Astrocyte (in vitro differentiated cells and primary cell): Measurements from ENCODE around the gene HLF. TPM values are rescaled to one million over a fixed set of nuclear protein-coding genes. Genes with fewer than 3 reads are reported as not detected.

Experiments used
- DNase-seq: peaks from one replicate; pipeline ENCODE4 v3.0.0-alpha.2; 2010; ENCODE audit warnings: low read depth
- FAIRE-seq: peaks from 2 replicates; lab custom pipeline; 2011; peaks lifted over from hg19 to GRCh38; lab: Jason Lieb, UNC
- H2AFZ ChIP-seq: 2 replicates; pipeline ENCODE4 v1.6.0; 2012; ENCODE audit warnings: low read depth, low read length, inconsistent platforms
- H3K27ac ChIP-seq: 2 replicates; pipeline ENCODE4 v1.5.1; 2011; ENCODE audit warnings: low read depth, low read length, inconsistent platforms
- H3K27me3 ChIP-seq: 2 replicates; pipeline ENCODE4 v1.6.0; 2011; ENCODE audit warnings: low read length, inconsistent platforms; ENCODE audit not compliant: insufficient read depth
- H3K36me3 ChIP-seq: 2 replicates; pipeline ENCODE4 v1.5.1; 2011; ENCODE audit warnings: low read length, inconsistent platforms; ENCODE audit not compliant: insufficient read depth
- H3K4me1 ChIP-seq: 2 replicates; pipeline ENCODE4 v1.5.1; 2011; ENCODE audit warnings: low read length, inconsistent platforms; ENCODE audit not compliant: insufficient read depth
- H3K4me2 ChIP-seq: 2 replicates; pipeline ENCODE4 v1.6.0; 2012; ENCODE audit warnings: low read length, inconsistent platforms
- H3K4me3 ChIP-seq: 2 replicates; pipeline ENCODE4 v1.5.1; 2011; ENCODE audit warnings: low read depth, mild to moderate bottlenecking, low read length, inconsistent platforms; ENCODE audit not compliant: insufficient read depth
- H3K79me2 ChIP-seq: 2 replicates; pipeline ENCODE4 v1.6.0; 2012; ENCODE audit warnings: mild to moderate bottlenecking, low read length, inconsistent platforms; ENCODE audit not compliant: insufficient read depth
- H3K9ac ChIP-seq: 2 replicates; pipeline ENCODE4 v1.6.0; 2012; ENCODE audit warnings: mild to moderate bottlenecking, low read length, inconsistent platforms
- H3K9me3 ChIP-seq: 2 replicates; pipeline ENCODE4 v1.5.1; 2012; ENCODE audit warnings: low read depth, mild to moderate bottlenecking, low read length, inconsistent platforms; ENCODE audit not compliant: insufficient read depth
- H4K20me1 ChIP-seq: 2 replicates; pipeline ENCODE4 v1.6.0; 2012; ENCODE audit warnings: low read length, inconsistent platforms; ENCODE audit not compliant: insufficient read depth
- H3K27ac Mint-ChIP-seq: one replicate; pipeline ENCODE4 v1.8.0; 2021; ENCODE audit warnings: mild to moderate bottlenecking, mixed read lengths; ENCODE audit not compliant: unreplicated experiment
- H3K27me3 Mint-ChIP-seq: one replicate; pipeline ENCODE4 v1.8.0; 2021; ENCODE audit warnings: low read depth, mixed read lengths; ENCODE audit not compliant: unreplicated experiment
- H3K36me3 Mint-ChIP-seq: one replicate; pipeline ENCODE4 v1.8.0; 2021; ENCODE audit warnings: low read depth, mixed read lengths; ENCODE audit not compliant: unreplicated experiment
- H3K4me1 Mint-ChIP-seq: one replicate; pipeline ENCODE4 v1.8.0; 2021; ENCODE audit warnings: low read depth, mixed read lengths; ENCODE audit not compliant: unreplicated experiment
- H3K4me3 Mint-ChIP-seq: one replicate; pipeline ENCODE4 v1.8.0; 2021; ENCODE audit warnings: mild to moderate bottlenecking, moderate library complexity, mixed read lengths; ENCODE audit not compliant: unreplicated experiment
- H3K9me3 Mint-ChIP-seq: one replicate; pipeline ENCODE4 v1.8.0; 2021; ENCODE audit warnings: mild to moderate bottlenecking, mixed read lengths; ENCODE audit not compliant: unreplicated experiment
- EZH2 ChIP-seq: IDR thresholded peaks from 2 replicates; pipeline ENCODE4 v1.6.1; 2012; ENCODE audit warnings: mild to moderate bottlenecking, low read length, inconsistent platforms; ENCODE audit not compliant: insufficient read depth
- total RNA-seq: library from RNA; stranded (reverse); gene quantifications from 2 replicates; pipeline ENCODE4 v1.2.1, GENCODE V29; 2021
- TF ChIP-seq, protein P1 (sequence below): IDR thresholded peaks from 2 replicates; pipeline ENCODE4 v1.5.1; 2011; ENCODE audit warnings: low read depth, mild to moderate bottlenecking, inconsistent platforms, low read length, moderate library complexity; ENCODE audit not compliant: insufficient read depth

Gene HLF
- total RNA-seq, 1 donor from 2014 or later: not detected

DNA sequence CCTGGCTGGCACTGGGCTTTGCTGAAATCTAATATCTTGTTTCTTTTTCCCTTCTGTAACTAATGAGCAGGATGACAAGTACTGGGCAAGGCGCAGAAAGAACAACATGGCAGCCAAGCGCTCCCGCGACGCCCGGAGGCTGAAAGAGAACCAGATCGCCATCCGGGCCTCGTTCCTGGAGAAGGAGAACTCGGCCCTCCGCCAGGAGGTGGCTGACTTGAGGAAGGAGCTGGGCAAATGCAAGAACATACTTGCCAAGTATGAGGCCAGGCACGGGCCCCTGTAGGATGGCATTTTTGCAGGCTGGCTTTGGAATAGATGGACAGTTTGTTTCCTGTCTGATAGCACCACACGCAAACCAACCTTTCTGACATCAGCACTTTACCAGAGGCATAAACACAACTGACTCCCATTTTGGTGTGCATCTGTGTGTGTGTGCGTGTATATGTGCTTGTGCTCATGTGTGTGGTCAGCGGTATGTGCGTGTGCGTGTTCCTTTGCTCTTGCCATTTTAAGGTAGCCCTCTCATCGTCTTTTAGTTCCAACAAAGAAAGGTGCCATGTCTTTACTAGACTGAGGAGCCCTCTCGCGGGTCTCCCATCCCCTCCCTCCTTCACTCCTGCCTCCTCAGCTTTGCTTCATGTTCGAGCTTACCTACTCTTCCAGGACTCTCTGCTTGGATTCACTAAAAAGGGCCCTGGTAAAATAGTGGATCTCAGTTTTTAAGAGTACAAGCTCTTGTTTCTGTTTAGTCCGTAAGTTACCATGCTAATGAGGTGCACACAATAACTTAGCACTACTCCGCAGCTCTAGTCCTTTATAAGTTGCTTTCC, 56.0 kb downstream of the HLF start:
- Histone ChIP-seq H3K79me2 (no peaks in the 10 kb centered on the region), H3K4me2 (no peak overlapping the region), H3K4me1 (no peaks in the 10 kb centered on the region), H3K9me3 (no peaks in the 10 kb centered on the region), H3K9ac (no peak overlapping the region), H3K4me3 (no peak overlapping the region), H3K27me3 (no peaks in the 10 kb centered on the region), H3K27ac (no peak overlapping the region), H2AFZ (no peak overlapping the region), H4K20me1 (no peaks in the 10 kb centered on the region), H3K36me3 (no peaks in the 10 kb centered on the region)
- Mint-ChIP-seq H3K36me3 (no peaks in the 10 kb centered on the region), H3K4me3 (no peak overlapping the region), H3K27me3 (peaks cover 7% of the 10 kb centered on the region), H3K4me1 (no peaks in the 10 kb centered on the region), H3K9me3 (no peaks in the 10 kb centered on the region), H3K27ac (no peak overlapping the region)
- DNase-seq (no peak), FAIRE-seq (no peak)
- TF ChIP-seq, protein P1, sequence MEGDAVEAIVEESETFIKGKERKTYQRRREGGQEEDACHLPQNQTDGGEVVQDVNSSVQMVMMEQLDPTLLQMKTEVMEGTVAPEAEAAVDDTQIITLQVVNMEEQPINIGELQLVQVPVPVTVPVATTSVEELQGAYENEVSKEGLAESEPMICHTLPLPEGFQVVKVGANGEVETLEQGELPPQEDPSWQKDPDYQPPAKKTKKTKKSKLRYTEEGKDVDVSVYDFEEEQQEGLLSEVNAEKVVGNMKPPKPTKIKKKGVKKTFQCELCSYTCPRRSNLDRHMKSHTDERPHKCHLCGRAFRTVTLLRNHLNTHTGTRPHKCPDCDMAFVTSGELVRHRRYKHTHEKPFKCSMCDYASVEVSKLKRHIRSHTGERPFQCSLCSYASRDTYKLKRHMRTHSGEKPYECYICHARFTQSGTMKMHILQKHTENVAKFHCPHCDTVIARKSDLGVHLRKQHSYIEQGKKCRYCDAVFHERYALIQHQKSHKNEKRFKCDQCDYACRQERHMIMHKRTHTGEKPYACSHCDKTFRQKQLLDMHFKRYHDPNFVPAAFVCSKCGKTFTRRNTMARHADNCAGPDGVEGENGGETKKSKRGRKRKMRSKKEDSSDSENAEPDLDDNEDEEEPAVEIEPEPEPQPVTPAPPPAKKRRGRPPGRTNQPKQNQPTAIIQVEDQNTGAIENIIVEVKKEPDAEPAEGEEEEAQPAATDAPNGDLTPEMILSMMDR: no peak
- no peak for TF ChIP-seq EZH2

DNA sequence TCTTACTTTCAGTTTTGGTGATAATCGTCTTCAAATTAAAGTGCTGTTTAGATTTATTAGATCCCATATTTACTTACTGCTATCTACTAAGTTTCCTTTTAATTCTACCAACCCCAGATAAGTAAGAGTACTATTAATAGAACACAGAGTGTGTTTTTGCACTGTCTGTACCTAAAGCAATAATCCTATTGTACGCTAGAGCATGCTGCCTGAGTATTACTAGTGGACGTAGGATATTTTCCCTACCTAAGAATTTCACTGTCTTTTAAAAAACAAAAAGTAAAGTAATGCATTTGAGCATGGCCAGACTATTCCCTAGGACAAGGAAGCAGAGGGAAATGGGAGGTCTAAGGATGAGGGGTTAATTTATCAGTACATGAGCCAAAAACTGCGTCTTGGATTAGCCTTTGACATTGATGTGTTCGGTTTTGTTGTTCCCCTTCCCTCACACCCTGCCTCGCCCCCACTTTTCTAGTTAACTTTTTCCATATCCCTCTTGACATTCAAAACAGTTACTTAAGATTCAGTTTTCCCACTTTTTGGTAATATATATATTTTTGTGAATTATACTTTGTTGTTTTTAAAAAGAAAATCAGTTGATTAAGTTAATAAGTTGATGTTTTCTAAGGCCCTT, 56.8 kb downstream of the HLF start:
- no peaks in the 10 kb centered on the region for H3K4me1 Mint-ChIP-seq
- Histone ChIP-seq H3K27me3 (no peaks in the 10 kb centered on the region), H3K27ac (no peak overlapping the region), H3K4me3 (no peak overlapping the region), H3K36me3 (no peaks in the 10 kb centered on the region), H3K9ac (no peak overlapping the region), H3K79me2 (no peaks in the 10 kb centered on the region), H2AFZ (no peak overlapping the region), H3K4me1 (no peaks in the 10 kb centered on the region), H3K4me2 (no peak overlapping the region), H3K9me3 (no peaks in the 10 kb centered on the region), H4K20me1 (no peaks in the 10 kb centered on the region)
- no peak for TF ChIP-seq EZH2
- TF ChIP-seq, protein P1: no peak
- H3K36me3 Mint-ChIP-seq: no peaks in the 10 kb centered on the region
- H3K9me3 Mint-ChIP-seq: no peaks in the 10 kb centered on the region
- no peak overlapping the region for H3K27ac Mint-ChIP-seq
- peak; percentile 50 for FAIRE-seq
- H3K4me3 Mint-ChIP-seq: no peak overlapping the region
- peaks cover 7% of the 10 kb centered on the region for H3K27me3 Mint-ChIP-seq
- no peak for DNase-seq
